K562 (cell line): ENCODE results near the gene SRRM5. TPM values are rescaled to one million over a fixed set of nuclear protein-coding genes. Genes with fewer than 3 reads are reported as not detected.

ENCODE experiments used
- ATAC-seq: fragments of 200-7000 bp; cut with Tn5 transposase; 3 replicates; pipeline ENCODE4 v1.9.1; 2020; ENCODE audit warnings: moderate library complexity
- BruUV-seq: library from RNA; stranded (reverse); fragments of 400-500 nt; replicated peaks from 2 replicates; lab custom pipeline; 2021; lab: Mats Ljungman, UMichigan
- CTCF ChIA-PET: fragments of 300-600 bp; formaldehyde crosslinking; extraction: SDS; loops from one replicate; lab custom pipeline; 2021; ENCODE audit warnings: low intra/inter-chr PET ratio; lab: Yijun Ruan, JAX
- POLR2A ChIA-PET: fragments of 300-600, 350-650 bp; sonication (Branson Sonifier 250); formaldehyde crosslinking; extraction: SDS; loops from one replicate; lab custom pipeline; 2021; ENCODE audit warnings: antibody characterized with exemption, inconsistent platforms; lab: Yijun Ruan, JAX
- DNase-seq, 4 experiments: peaks; one replicate each; pipeline versions ENCODE4 v3.0.0 to v3.0.0-alpha.2; 2011 to 2018; ENCODE audit warnings: low spot score in 3 of 4, mixed read lengths in 3 of 4; ENCODE audit errors: extremely low read depth in 1 of 4
- FAIRE-seq: peaks from 2 replicates; lab custom pipeline; 2011; peaks lifted over from hg19 to GRCh38; lab: Jason Lieb, UNC
- H2AFZ ChIP-seq: 2 replicates; pipeline ENCODE4 v1.6.0; 2011; ENCODE audit warnings: low read depth, low read length, control low read depth, inconsistent platforms
- H3K27ac ChIP-seq: fragments of 200-600 bp; 3 replicates; pipeline ENCODE4 v1.8.0; 2011; ENCODE audit warnings: low read depth, mild to moderate bottlenecking, control low read depth, inconsistent platforms, low read length, moderate library complexity, mixed read lengths; ENCODE audit errors: extremely low read depth
- H3K27me3 ChIP-seq, 2 experiments: fragments of 300-600 bp in 1 of 2; 2 replicates in 1 of 2; 3 replicates in 1 of 2; pipeline versions ENCODE4 v1.6.0 to v1.8.0; 2011; ENCODE audit warnings: inconsistent platforms in 2 of 2, low read length in 2 of 2, mild to moderate bottlenecking in 1 of 2, mixed read lengths in 1 of 2, moderate library complexity in 1 of 2; ENCODE audit not compliant: control insufficient read depth in 2 of 2, insufficient read depth in 2 of 2
- H3K36me3 ChIP-seq: fragments of 300-600 bp; 3 replicates; pipeline ENCODE4 v1.8.0; 2011; ENCODE audit warnings: mild to moderate bottlenecking, low read length, inconsistent platforms; ENCODE audit not compliant: control insufficient read depth, insufficient read depth
- H3K4me1 ChIP-seq, 2 experiments: fragments of 200-600 bp in 1 of 2; replicated peaks in 1 of 2; 2 replicates in 1 of 2; 3 replicates in 1 of 2; pipeline versions ENCODE4 v1.5.1 to v1.8.0; 2011; ENCODE audit warnings: inconsistent platforms in 2 of 2, low read length in 2 of 2, mild to moderate bottlenecking in 1 of 2, mixed read lengths in 1 of 2, moderate library complexity in 1 of 2; ENCODE audit not compliant: control insufficient read depth in 2 of 2, insufficient read depth in 2 of 2
- H3K4me2 ChIP-seq: 2 replicates; pipeline ENCODE4 v1.6.1; 2011; ENCODE audit warnings: low read length, control low read depth, inconsistent platforms, mixed read lengths; ENCODE audit not compliant: insufficient read depth
- H3K4me3 ChIP-seq: fragments of 200-600 bp; sonication (generic), shearing (Covaris generic); 2 replicates; pipeline ENCODE4 v1.5.1; 2016; ENCODE audit warnings: control low read depth, inconsistent platforms
- H3K79me2 ChIP-seq: fragments of 200-600 bp; 3 replicates; pipeline ENCODE4 v1.8.0; 2011; ENCODE audit warnings: low read length, inconsistent platforms; ENCODE audit not compliant: control insufficient read depth, insufficient read depth
- H3K9ac ChIP-seq, 2 experiments: 2 replicates each; pipeline versions ENCODE4 v1.6.0 to v1.6.1; 2011; ENCODE audit warnings: low read depth in 2 of 2, low read length in 2 of 2, control low read depth in 1 of 2, inconsistent platforms in 1 of 2, mild to moderate bottlenecking in 1 of 2, mixed read lengths in 1 of 2; ENCODE audit not compliant: insufficient read depth in 1 of 2
- H3K9me1 ChIP-seq: one replicate; pipeline ENCODE4 v1.6.0; 2011; ENCODE audit warnings: inconsistent platforms, mild to moderate bottlenecking, low read length, moderate library complexity; ENCODE audit not compliant: control insufficient read depth, insufficient read depth
- H3K9me3 ChIP-seq: replicated peaks from 2 replicates; pipeline ENCODE4 v1.5.1; 2011; ENCODE audit warnings: low read depth, low read length, inconsistent platforms; ENCODE audit not compliant: control insufficient read depth, insufficient read depth
- H4K20me1 ChIP-seq: replicated peaks from 2 replicates; pipeline ENCODE4 v1.6.1; 2011; ENCODE audit warnings: low read length, inconsistent platforms, mixed read lengths; ENCODE audit not compliant: control insufficient read depth, insufficient read depth
- ELF1 ChIP-seq: fragments of 200-800 bp; sonication (Bioruptor generic); IDR thresholded peaks from 2 replicates; pipeline ENCODE4 v1.6.1; 2016; ENCODE audit warnings: missing genetic modification characterization, missing compliant biosample characterization
- ESRRA ChIP-seq: fragments of 450-650 bp; IDR thresholded peaks from 2 replicates; pipeline ENCODE4 v1.6.1; 2014; ENCODE audit warnings: low read depth, mild to moderate bottlenecking, moderate library complexity, borderline replicate concordance
- MTA2 ChIP-seq: fragments of 450-650 bp; IDR thresholded peaks from 2 replicates; pipeline ENCODE4 v1.6.1; 2016; ENCODE audit warnings: low read depth
- NFYB ChIP-seq: IDR thresholded peaks from 2 replicates; pipeline ENCODE4 v1.6.1; 2011; ENCODE audit warnings: mild to moderate bottlenecking, moderate library complexity; ENCODE audit not compliant: insufficient read length; ENCODE audit errors: extremely low read depth
- SP1 ChIP-seq: sonication (generic); formaldehyde crosslinking; IDR thresholded peaks from 2 replicates; pipeline ENCODE4 v1.8.1; 2022; ENCODE audit warnings: mild to moderate bottlenecking, missing genetic modification reagents
- TEAD4 ChIP-seq, 2 experiments: sonication (generic) in 1 of 2; formaldehyde crosslinking in 1 of 2; IDR thresholded peaks; 2 replicates each; pipeline versions ENCODE4 v1.6.1 to v1.8.0; 2012 to 2022; ENCODE audit warnings: borderline replicate concordance in 1 of 2, inconsistent platforms in 1 of 2, low read length in 1 of 2, mild to moderate bottlenecking in 1 of 2, missing genetic modification reagents in 1 of 2
- TRIM24 ChIP-seq, 2 experiments: fragments of 450-650 bp; IDR thresholded peaks; 2 replicates each; pipeline ENCODE4 v1.6.1; 2016
- YY1 ChIP-seq, 3 experiments: IDR thresholded peaks; 2 replicates each; pipeline ENCODE4 v1.6.1; 2011; ENCODE audit warnings: low read length in 2 of 3, mild to moderate bottlenecking in 2 of 3, moderate library complexity in 2 of 3, borderline replicate concordance in 1 of 3, control low read depth in 1 of 3, low read depth in 1 of 3; ENCODE audit not compliant: insufficient read depth in 3 of 3, insufficient replicate concordance in 2 of 3, control insufficient read depth in 1 of 3, insufficient read length in 1 of 3; ENCODE audit errors: extremely low read depth in 1 of 3
- ZBTB7A ChIP-seq: IDR thresholded peaks from 2 replicates; pipeline ENCODE4 v1.6.1; 2011; ENCODE audit warnings: low read depth, mild to moderate bottlenecking, low read length, moderate library complexity, borderline replicate concordance; ENCODE audit not compliant: control insufficient read depth
- ZNF764 ChIP-seq: fragments of 250-450 bp; sonication (Bioruptor Pico); IDR thresholded peaks from 2 replicates; pipeline ENCODE4 v1.4.0; 2020; ENCODE audit warnings: low read depth, mild to moderate bottlenecking, moderate library complexity
- WGBS: fragments of 100-300 bp; shearing (Covaris generic); methylation state at CpG from one replicate; pipeline ENCODE4 v1.1.6; 2016; ENCODE audit warnings: low coverage, mixed read lengths; ENCODE audit not compliant: insufficient coverage; ENCODE audit errors: missing lambda C conversion rate; 5-methylcytosine and 5-hydroxymethylcytosine counted together
- in situ Hi-C: fragments of 300-500 bp; cut with MboI; formaldehyde crosslinking; loops from 4 replicates; pipeline ENCODE4 v1.15.0; 2018; ENCODE audit warnings: inconsistent platforms, mixed read lengths
- intact Hi-C: fragments of 100-400 bp; cut with micrococcal nuclease; formaldehyde crosslinking; loops from 2 replicates; pipeline ENCODE4 v1.14.2; 2022
- polyA plus RNA-seq, 8 experiments: library from polyadenylated mRNA; depleted of rRNA in 4 of 8; stranded (reverse) in 5 of 8; unstranded in 3 of 8; fragments of >200 nt; fragmentation: Nextera tagmentation in 2 of 8; fragmentation: Illumina TruSeq in 1 of 8; extraction: Ambion mirVana in 2 of 8; extraction: Trizol in 1 of 8; gene quantifications; 2 replicates each; pipeline versions ENCODE4 v1.2.1 to v1.2.3, GENCODE V29; 2011 to 2014; ENCODE audit warnings: inconsistent platforms in 1 of 8, missing spikeins in 1 of 8
- total RNA-seq, 7 experiments: library from RNA; depleted of rRNA in 6 of 7; stranded (reverse); fragments of >200 nt in 6 of 7; fragmentation: Illumina TruSeq in 2 of 7; extraction: Trizol in 2 of 7; gene quantifications; 2 replicates each; pipeline versions ENCODE4 v1.2.1 to v1.2.3, GENCODE V29; 2011 to 2021; ENCODE audit warnings: low replicate concordance in 1 of 7
- TF ChIP-seq, protein P1 (sequence below): fragments of 450-650 bp; IDR thresholded peaks from 2 replicates; pipeline ENCODE4 v1.6.1; 2017; ENCODE audit warnings: antibody characterized with exemption, mild to moderate bottlenecking
- TF ChIP-seq, protein P2 (sequence below): sonication (generic); formaldehyde crosslinking; IDR thresholded peaks from 2 replicates; pipeline ENCODE4 v1.9.0; 2022; ENCODE audit warnings: mild to moderate bottlenecking, missing genetic modification reagents

SRRM5 gene
- total and polyA plus RNA-seq, 9 of the 15 experiments (the other 6 are each of a cell fraction or from before 2014, with no cell fraction given) = 0.09 to 0.45 (median 0.18) TPM; not detected in 2

DNA sequence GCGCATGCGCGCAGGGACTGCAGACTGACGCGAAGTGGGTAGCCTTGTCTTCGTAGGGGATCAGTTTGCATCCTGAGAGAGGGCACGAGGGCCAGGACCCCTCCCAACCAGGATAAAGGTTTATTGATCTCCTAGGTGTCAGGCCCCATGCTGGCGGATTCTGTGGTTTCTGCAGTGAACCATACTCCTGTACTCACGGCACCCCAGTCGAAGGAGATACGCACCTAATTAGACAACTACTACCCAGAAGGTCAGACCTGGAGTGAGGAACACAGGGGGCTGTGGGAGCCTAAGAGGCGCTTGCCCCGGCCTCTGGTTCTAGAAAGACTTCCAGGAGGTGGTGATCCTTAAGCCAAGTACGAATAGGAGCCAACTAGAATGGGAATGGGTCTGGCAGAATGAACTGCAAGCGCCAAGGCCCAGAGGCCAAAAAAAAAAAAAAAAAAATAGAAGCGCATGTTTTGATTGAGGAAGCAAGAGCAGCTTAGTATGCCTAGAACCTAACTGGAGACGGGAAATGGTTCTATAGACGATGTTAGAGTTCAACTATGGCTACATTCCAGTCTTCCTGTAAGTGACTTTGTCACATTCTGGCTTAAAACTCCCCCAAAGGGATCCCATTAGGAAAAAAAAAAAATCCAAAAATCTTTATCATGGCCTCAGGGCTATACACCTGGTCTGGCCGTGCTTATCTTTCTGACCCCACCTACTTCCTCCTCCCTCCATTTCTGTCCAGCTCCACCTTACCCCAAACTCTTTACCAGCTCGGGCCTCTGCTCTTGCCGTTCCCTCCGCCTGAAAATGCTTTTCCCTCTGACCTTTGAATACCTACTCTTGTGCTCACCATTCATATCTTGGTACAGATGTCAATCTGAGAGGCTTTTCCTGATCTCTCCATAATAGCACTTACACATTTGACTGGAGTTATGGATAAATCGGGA lies 8.4 kb downstream of the SRRM5 start:
- ATAC-seq (peak; percentile 0; the same call in 1 of the 3 replicates), FAIRE-seq (peak; percentile 29), DNase-seq (peak; percentile 52 to 72 (median 58))
- ChIA-PET POLR2A (interaction anchor here (0.6 to 1.6 kb wide), 2 partner anchors 10 to 32 kb away, joined by 4 to 6 read pairs; no protein-coding TSS in a partner anchor), CTCF (no interaction called here)
- Histone ChIP-seq H3K9me1 (peaks cover 2% of the 10 kb centered on the region), H3K27ac (peak overlapping the region; percentile 99), H3K36me3 (peaks cover 2% of the 10 kb centered on the region; the same call in 2 of the 3 replicates), H3K4me1 (peaks cover 54 to 70% of the 10 kb centered on the region in 2 experiments), H3K9me3 (no peaks in the 10 kb centered on the region), H3K79me2 (peaks cover 43% of the 10 kb centered on the region), H4K20me1 (no peaks in the 10 kb centered on the region), H2AFZ (peak overlapping the region; percentile 100), H3K4me3 (peak overlapping the region; percentile 57), H3K9ac (peak overlapping the region; percentile 94 to 98), H3K27me3 (no peaks in the 10 kb centered on the region), H3K4me2 (peak overlapping the region; percentile 100)
- in situ Hi-C loops = no loop called here
- intact Hi-C loops = loop anchor here (10.0 kb wide), 2 partner anchors 66 to 176 kb away; no protein-coding TSS in a partner anchor
- TSS peak; percentile 84 for BruUV-seq
- 7% methylated on average over 22 of the region's 23 CpGs for WGBS
- TF ChIP-seq TRIM24 (IDR thresholded peaks at IDR 0.05) (peak in 1 of 2 experiments; percentile 35; a peak in 1 of 4 replicates), SP1 (CRISPR knock-in tag) (peak; percentile 22; the same call in 1 of the 2 replicates), ELF1 (tag) (0 out of 2 replicates have a peak, but pooled peaks have one; percentile 35), ZNF764 (no peak), MTA2 (peak; percentile 44; the same call in 1 of the 2 replicates), ESRRA (peak; percentile 25; the same call in 1 of the 2 replicates), ZBTB7A (no peak), YY1 (IDR thresholded peaks at IDR 0.05; ENCODE audit: borderline replicate concordance in 1 of 3, control insufficient read depth in 1 of 3, extremely low read depth in 1 of 3, insufficient read depth in 3 of 3, insufficient read length in 1 of 3, insufficient replicate concordance in 2 of 3, low read depth in 1 of 3, low read length in 2 of 3) (peak in 1 of 3 experiments; percentile 58), NFYB (no peak), TEAD4 (IDR thresholded peaks at IDR 0.05; ENCODE audit: low read length) (peak; percentile 45; the same call in 1 of the 2 replicates), TEAD4 (CRISPR knock-in tag; IDR thresholded peaks at IDR 0.05; ENCODE audit: borderline replicate concordance) (no peak)
- TF ChIP-seq, protein P1, sequence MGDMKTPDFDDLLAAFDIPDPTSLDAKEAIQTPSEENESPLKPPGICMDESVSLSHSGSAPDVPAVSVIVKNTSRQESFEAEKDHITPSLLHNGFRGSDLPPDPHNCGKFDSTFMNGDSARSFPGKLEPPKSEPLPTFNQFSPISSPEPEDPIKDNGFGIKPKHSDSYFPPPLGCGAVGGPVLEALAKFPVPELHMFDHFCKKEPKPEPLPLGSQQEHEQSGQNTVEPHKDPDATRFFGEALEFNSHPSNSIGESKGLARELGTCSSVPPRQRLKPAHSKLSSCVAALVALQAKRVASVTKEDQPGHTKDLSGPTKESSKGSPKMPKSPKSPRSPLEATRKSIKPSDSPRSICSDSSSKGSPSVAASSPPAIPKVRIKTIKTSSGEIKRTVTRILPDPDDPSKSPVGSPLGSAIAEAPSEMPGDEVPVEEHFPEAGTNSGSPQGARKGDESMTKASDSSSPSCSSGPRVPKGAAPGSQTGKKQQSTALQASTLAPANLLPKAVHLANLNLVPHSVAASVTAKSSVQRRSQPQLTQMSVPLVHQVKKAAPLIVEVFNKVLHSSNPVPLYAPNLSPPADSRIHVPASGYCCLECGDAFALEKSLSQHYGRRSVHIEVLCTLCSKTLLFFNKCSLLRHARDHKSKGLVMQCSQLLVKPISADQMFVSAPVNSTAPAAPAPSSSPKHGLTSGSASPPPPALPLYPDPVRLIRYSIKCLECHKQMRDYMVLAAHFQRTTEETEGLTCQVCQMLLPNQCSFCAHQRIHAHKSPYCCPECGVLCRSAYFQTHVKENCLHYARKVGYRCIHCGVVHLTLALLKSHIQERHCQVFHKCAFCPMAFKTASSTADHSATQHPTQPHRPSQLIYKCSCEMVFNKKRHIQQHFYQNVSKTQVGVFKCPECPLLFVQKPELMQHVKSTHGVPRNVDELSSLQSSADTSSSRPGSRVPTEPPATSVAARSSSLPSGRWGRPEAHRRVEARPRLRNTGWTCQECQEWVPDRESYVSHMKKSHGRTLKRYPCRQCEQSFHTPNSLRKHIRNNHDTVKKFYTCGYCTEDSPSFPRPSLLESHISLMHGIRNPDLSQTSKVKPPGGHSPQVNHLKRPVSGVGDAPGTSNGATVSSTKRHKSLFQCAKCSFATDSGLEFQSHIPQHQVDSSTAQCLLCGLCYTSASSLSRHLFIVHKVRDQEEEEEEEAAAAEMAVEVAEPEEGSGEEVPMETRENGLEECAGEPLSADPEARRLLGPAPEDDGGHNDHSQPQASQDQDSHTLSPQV = 0 out of 2 replicates have a peak, but pooled peaks have one; percentile 10
- TF ChIP-seq, protein P2, sequence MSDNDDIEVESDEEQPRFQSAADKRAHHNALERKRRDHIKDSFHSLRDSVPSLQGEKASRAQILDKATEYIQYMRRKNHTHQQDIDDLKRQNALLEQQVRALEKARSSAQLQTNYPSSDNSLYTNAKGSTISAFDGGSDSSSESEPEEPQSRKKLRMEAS (CRISPR knock-in tag) = no peak
